ENCODE data around the gene HEATR3.

The HEATR3 gene

GRCh38 chr16:50065624-50066481 is at the start of gene HEATR3:
Gene HEATR3, plus strand, starts transcription at chr16:50065970. Its CDS starts 162 bp downstream, at chr16:50066132.
- DNase-seq (ENCODE audit: low spot score), result peak; percentile 92

GRCh38 chr16:50017553-50017952 is 48.2 kb upstream of the HEATR3 start:
- no peak for DNase-seq (ENCODE audit: low spot score)

- DNase-seq (ENCODE audit: low spot score), result no peak
Observed at GRCh38 chr16:50021544-50021943, 44.2 kb upstream of the HEATR3 start.

- no peak for DNase-seq (ENCODE audit: low spot score)
Observed at GRCh38 chr16:50023641-50024040, 42.1 kb upstream of the HEATR3 start.

GRCh38 chr16:50024207-50024606 is 41.6 kb upstream of the HEATR3 start:
- no peak for DNase-seq (ENCODE audit: low spot score)

- DNase-seq (ENCODE audit: low spot score), result peak; percentile 97
Observed at GRCh38 chr16:50024684-50025536, 40.9 kb upstream of the HEATR3 start, which contains the start of gene CNEP1R1. Gene CNEP1R1, plus strand, starts transcription at chr16:50025225. Its CDS starts 91 bp downstream, at chr16:50025316.

GRCh38 chr16:50025537-50025931 is 40.2 kb upstream of the HEATR3 start:
- no peak for DNase-seq (ENCODE audit: low spot score)

GRCh38 chr16:50027829-50028228 is 37.9 kb upstream of the HEATR3 start:
- DNase-seq (ENCODE audit: low spot score), result no peak

- no peak for DNase-seq (ENCODE audit: low spot score)
Observed at GRCh38 chr16:50035468-50035992, 30.2 kb upstream of the HEATR3 start.

GRCh38 chr16:50036426-50036825 is 29.3 kb upstream of the HEATR3 start:
- DNase-seq (ENCODE audit: low spot score), result no peak

- DNase-seq (ENCODE audit: low spot score), result no peak
Observed at GRCh38 chr16:50037662-50038220, 28.0 kb upstream of the HEATR3 start.

- DNase-seq (ENCODE audit: low spot score), result no peak
Observed at GRCh38 chr16:50038286-50038685, 27.5 kb upstream of the HEATR3 start.

- no peak for DNase-seq (ENCODE audit: low spot score)
Observed at GRCh38 chr16:50038756-50039529, 26.8 kb upstream of the HEATR3 start.

GRCh38 chr16:50040018-50040417 is 25.8 kb upstream of the HEATR3 start:
- DNase-seq (ENCODE audit: low spot score), result no peak

GRCh38 chr16:50040710-50041109 is 25.1 kb upstream of the HEATR3 start:
- no peak for DNase-seq (ENCODE audit: low spot score)

- DNase-seq (ENCODE audit: low spot score), result no peak
Observed at GRCh38 chr16:50043358-50043757, 22.4 kb upstream of the HEATR3 start.

- no peak for DNase-seq (ENCODE audit: low spot score)
Observed at GRCh38 chr16:50045412-50045811, 20.4 kb upstream of the HEATR3 start.

GRCh38 chr16:50046853-50047252 is 18.9 kb upstream of the HEATR3 start:
- no peak for DNase-seq (ENCODE audit: low spot score)

GRCh38 chr16:50047864-50048263 is 17.9 kb upstream of the HEATR3 start:
- no peak for DNase-seq (ENCODE audit: low spot score)

- no peak for DNase-seq (ENCODE audit: low spot score)
Observed at GRCh38 chr16:50050802-50051201, 15.0 kb upstream of the HEATR3 start.

GRCh38 chr16:50056226-50056625 is 9.5 kb upstream of the HEATR3 start:
- no peak for DNase-seq (ENCODE audit: low spot score)

Data from hematopoietic multipotent progenitor cell treated with erythropoietin and hydrocortisone succinate and interleukin-3 and kit ligand, for 17 days (in vitro differentiated cells).